Smooth muscle cell (in vitro differentiated cells): ENCODE data around the gene AKAP13. TPM values are rescaled to one million over a fixed set of nuclear protein-coding genes. Genes with fewer than 3 reads are reported as not detected.

Experiments used
- DNase-seq: peaks from one replicate; lab custom pipeline; 2025; ENCODE audit not compliant: unreplicated experiment; lab: John Stamatoyannopoulos, UW
- H2AFZ ChIP-seq: fragments of 200-600 bp; sonication (generic); 2 replicates; pipeline ENCODE4 v1.6.0; 2016; ENCODE audit warnings: antibody characterized with exemption, low read depth, mild to moderate bottlenecking
- H3F3A ChIP-seq: fragments of 200-600 bp; sonication (generic); 2 replicates; pipeline ENCODE4 v1.6.0; 2017; ENCODE audit warnings: antibody characterized with exemption, low read depth
- H3K27ac ChIP-seq: fragments of 200-600 bp; sonication (generic); 2 replicates; pipeline ENCODE4 v1.5.1; 2016; ENCODE audit warnings: low read depth, mild to moderate bottlenecking
- H3K27me3 ChIP-seq: fragments of 200-600 bp; sonication (generic); 2 replicates; pipeline ENCODE4 v1.6.1; 2016; ENCODE audit warnings: low read depth, mild to moderate bottlenecking
- H3K36me3 ChIP-seq: fragments of 200-600 bp; sonication (generic); 2 replicates; pipeline ENCODE4 v1.5.1; 2016; ENCODE audit warnings: low read depth
- H3K4me1 ChIP-seq: fragments of 200-600 bp; sonication (generic); 2 replicates; pipeline ENCODE4 v1.5.1; 2016; ENCODE audit warnings: low read depth
- H3K4me2 ChIP-seq: fragments of 200-600 bp; sonication (generic); 2 replicates; pipeline ENCODE4 v1.6.0; 2016; ENCODE audit warnings: mild to moderate bottlenecking
- H3K4me3 ChIP-seq: fragments of 200-600 bp; sonication (generic); 2 replicates; pipeline ENCODE4 v1.5.1; 2016; ENCODE audit warnings: mild to moderate bottlenecking
- H3K79me2 ChIP-seq: fragments of 200-600 bp; sonication (generic); 2 replicates; pipeline ENCODE4 v1.6.0; 2016; ENCODE audit warnings: low read depth, mild to moderate bottlenecking
- H3K9ac ChIP-seq: fragments of 200-600 bp; sonication (generic); 2 replicates; pipeline ENCODE4 v1.6.0; 2016; ENCODE audit warnings: low read depth
- H3K9me3 ChIP-seq: fragments of 200-600 bp; sonication (generic); replicated peaks from 2 replicates; pipeline ENCODE4 v1.5.1; 2016; ENCODE audit warnings: low read depth
- H4K20me1 ChIP-seq: fragments of 200-600 bp; sonication (generic); 2 replicates; pipeline ENCODE4 v1.6.0; 2016; ENCODE audit warnings: low read depth
- CTCF ChIP-seq: fragments of 200-600 bp; sonication (generic); IDR thresholded peaks from 2 replicates; pipeline ENCODE4 v1.5.1; 2017; ENCODE audit warnings: borderline replicate concordance, mild to moderate bottlenecking, antibody characterized with exemption; ENCODE audit not compliant: insufficient read depth, poor library complexity, severe bottlenecking
- WGBS: methylation state at CpG from one replicate; pipeline ENCODE4 v1.1.7; 2016; ENCODE audit warnings: low lambda C conversion rate; 5-methylcytosine and 5-hydroxymethylcytosine counted together
- polyA plus RNA-seq: library from polyadenylated mRNA; unstranded; fragments of >200 nt; fragmentation: Nextera tagmentation; extraction: Ambion mirVana; gene quantifications from 2 replicates; pipeline ENCODE4 v1.2.1, GENCODE V29; 2016
- total RNA-seq: library from RNA; depleted of rRNA; stranded (reverse); fragments of >200 nt; gene quantifications from 2 replicates; pipeline ENCODE4 v1.2.3, GENCODE V29; 2014

AKAP13 gene
- total and polyA plus RNA-seq, 2 experiments from 2014 or later = 43.3 to 63.5 TPM

- no peak for TF ChIP-seq CTCF
- no peak overlapping the region for H3K9ac ChIP-seq
- H3K4me2 ChIP-seq = no peak overlapping the region
- H3K36me3 ChIP-seq = peaks cover 4% of the 10 kb centered on the region
- no peak overlapping the region for H3K27ac ChIP-seq
- no peaks in the 10 kb centered on the region for H3K9me3 ChIP-seq
- H4K20me1 ChIP-seq = peaks cover 3% of the 10 kb centered on the region
- H3K79me2 ChIP-seq = peaks cover 96% of the 10 kb centered on the region
- WGBS = 96% methylated on average over 4 of the region's 4 CpGs
- H3K4me3 ChIP-seq = no peak overlapping the region
- H3F3A ChIP-seq = peaks cover 15% of the 10 kb centered on the region
- peaks cover 5% of the 10 kb centered on the region for H3K4me1 ChIP-seq
- no peak overlapping the region for H2AFZ ChIP-seq
- DNase-seq = no peak
- no peaks in the 10 kb centered on the region for H3K27me3 ChIP-seq
Observed at GRCh38 chr15:85632014-85632413, 251.6 kb downstream of the AKAP13 start.

- peaks cover 4% of the 10 kb centered on the region for H3K36me3 ChIP-seq
- peaks cover 8% of the 10 kb centered on the region for H3F3A ChIP-seq
- no peak for DNase-seq
Observed at GRCh38 chr15:85633859-85634258, 253.5 kb downstream of the AKAP13 start.

GRCh38 chr15:85636351-85636750, 255.9 kb downstream of the AKAP13 start:
- Histone ChIP-seq H4K20me1 (peaks cover 3% of the 10 kb centered on the region), H3K79me2 (peaks cover 82% of the 10 kb centered on the region), H3K27ac (peak overlapping the region; percentile 37), H3K4me3 (no peak overlapping the region), H2AFZ (no peak overlapping the region), H3K27me3 (no peaks in the 10 kb centered on the region), H3K4me1 (no peaks in the 10 kb centered on the region), H3K36me3 (peaks cover 4% of the 10 kb centered on the region), H3K9ac (no peak overlapping the region), H3K9me3 (no peaks in the 10 kb centered on the region), H3F3A (peaks cover 14% of the 10 kb centered on the region), H3K4me2 (no peak overlapping the region)
- no peak for DNase-seq
- TF ChIP-seq CTCF = no peak
- WGBS = 95% methylated on average over 4 of the region's 4 CpGs

More at GRCh38 chr15:85633859-85634258, 253.5 kb downstream of the AKAP13 start:
- Histone ChIP-seq H3K79me2 (peaks cover 96% of the 10 kb centered on the region), H3K4me2 (no peak overlapping the region), H3K9me3 (no peaks in the 10 kb centered on the region), H4K20me1 (peaks cover 3% of the 10 kb centered on the region), H3K4me3 (no peak overlapping the region), H2AFZ (no peak overlapping the region), H3K27me3 (no peaks in the 10 kb centered on the region), H3K9ac (no peak overlapping the region), H3K27ac (no peak overlapping the region), H3K4me1 (peaks cover 4% of the 10 kb centered on the region)
- TF ChIP-seq CTCF = no peak

GRCh38 chr15:85639752-85640381, 259.5 kb downstream of the AKAP13 start:
- no peak for DNase-seq
- Histone ChIP-seq H3K4me3 (no peak overlapping the region), H3K9me3 (no peaks in the 10 kb centered on the region), H3F3A (peaks cover 21% of the 10 kb centered on the region), H4K20me1 (no peaks in the 10 kb centered on the region), H3K9ac (peak overlapping the region; percentile 65), H3K4me2 (peak overlapping the region; percentile 62), H3K79me2 (peaks cover 65% of the 10 kb centered on the region), H3K4me1 (no peaks in the 10 kb centered on the region), H2AFZ (no peak overlapping the region), H3K27ac (peak overlapping the region; percentile 94), H3K27me3 (no peaks in the 10 kb centered on the region), H3K36me3 (peaks cover 2% of the 10 kb centered on the region)
- TF ChIP-seq CTCF = no peak
- WGBS = 6% methylated on average over 3 of the region's 3 CpGs
